ENCODE data around the gene NAA15.

- TF ChIP-seq CTCF (conservative IDR thresholded peaks at IDR 0.05; ENCODE audit: low read length): no peak
- no peak for TF ChIP-seq EZH2phosphoT487 (IDR thresholded peaks at IDR 0.05; ENCODE audit: borderline replicate concordance)
Measured at GRCh38 chr4:139299536-139299935, 1.8 kb upstream of the NAA15 start.

Measured in Loucy (cell line).